Measurements from ENCODE around the gene CENPH.
"Not testable (repeated sequence)": the region's sequence is repeated elsewhere in the genome, so short reads cannot be mapped to it uniquely, and the experiment has no call there.

CENPH gene, protein sequence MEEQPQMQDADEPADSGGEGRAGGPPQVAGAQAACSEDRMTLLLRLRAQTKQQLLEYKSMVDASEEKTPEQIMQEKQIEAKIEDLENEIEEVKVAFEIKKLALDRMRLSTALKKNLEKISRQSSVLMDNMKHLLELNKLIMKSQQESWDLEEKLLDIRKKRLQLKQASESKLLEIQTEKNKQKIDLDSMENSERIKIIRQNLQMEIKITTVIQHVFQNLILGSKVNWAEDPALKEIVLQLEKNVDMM

DNA sequence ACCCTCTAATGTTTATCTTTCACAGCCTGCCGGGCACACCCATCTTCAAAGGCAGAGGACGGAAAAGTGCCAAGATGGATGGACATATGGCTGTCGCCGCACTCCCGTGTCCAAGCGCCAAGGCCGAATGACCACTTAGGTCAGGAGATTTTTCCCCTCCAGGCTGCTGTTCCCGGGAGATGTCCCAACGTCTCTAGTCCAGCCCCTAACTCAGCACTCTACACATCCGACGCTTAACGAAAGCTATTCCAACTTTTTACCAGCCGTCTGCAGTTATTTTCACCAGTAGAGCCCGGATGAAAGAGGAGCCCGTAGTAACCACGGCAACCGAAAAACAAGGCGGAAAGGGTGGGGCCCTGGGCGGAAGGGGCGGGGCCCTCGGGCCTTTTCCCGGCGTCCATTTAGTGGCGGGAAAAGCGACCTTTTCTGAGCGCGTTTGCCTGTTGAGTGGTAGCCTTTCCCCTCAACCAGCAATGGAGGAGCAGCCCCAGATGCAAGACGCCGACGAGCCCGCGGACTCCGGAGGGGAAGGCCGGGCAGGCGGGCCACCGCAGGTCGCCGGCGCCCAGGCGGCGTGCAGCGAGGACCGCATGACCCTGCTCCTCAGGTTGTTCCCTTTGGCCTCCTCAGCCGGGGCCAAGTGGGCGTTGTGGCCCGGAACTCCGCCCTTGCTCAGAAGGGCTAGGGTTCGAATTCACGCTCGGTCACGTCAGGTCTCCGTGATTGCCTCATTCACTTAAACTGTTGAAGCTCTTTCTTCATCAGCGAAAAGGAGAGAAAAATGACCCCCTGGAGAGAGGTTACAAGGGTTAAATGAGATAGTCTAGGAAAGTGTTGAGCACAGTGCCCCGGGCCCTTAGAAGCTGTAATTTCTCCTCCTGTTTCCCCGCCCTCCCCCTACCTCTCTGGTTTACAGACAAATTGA, at the start of gene CENPH:
CENPH (plus strand) TSS at position 422 of the 925 bp plus-strand sequence; CDS start at position 474, 52 bp downstream.
- ChIA-PET CTCF (interaction anchor here (0.6 to 2.3 kb wide), 4 partner anchors 96 to 272 kb away, joined by 3 to 11 read pairs (median 4); no protein-coding TSS in a partner anchor), POLR2A (ENCODE audit: low non-redundant PET) (interaction anchor here (0.6 to 1.2 kb wide), 2 partner anchors 15 to 96 kb away, joined by 3 to 4 read pairs; partner anchors contain the start of gene SLC30A5)
- peak; percentile 97 for DNase-seq (ENCODE audit: low spot score)
- no peak for TF ChIP-seq CTCF (conservative IDR thresholded peaks at IDR 0.05; ENCODE audit: low read depth)
- peak within 1 kb of the TSS; percentile 96 for H3K27ac ChIP-seq

GRCh38 chr5:69140239-69140638, 49.1 kb upstream of the CENPH start:
- H3K27ac ChIP-seq; DNase-seq (ENCODE audit: low spot score); POLR2A ChIA-PET (ENCODE audit: low non-redundant PET); CTCF ChIA-PET: not testable (repeated sequence)

DNA sequence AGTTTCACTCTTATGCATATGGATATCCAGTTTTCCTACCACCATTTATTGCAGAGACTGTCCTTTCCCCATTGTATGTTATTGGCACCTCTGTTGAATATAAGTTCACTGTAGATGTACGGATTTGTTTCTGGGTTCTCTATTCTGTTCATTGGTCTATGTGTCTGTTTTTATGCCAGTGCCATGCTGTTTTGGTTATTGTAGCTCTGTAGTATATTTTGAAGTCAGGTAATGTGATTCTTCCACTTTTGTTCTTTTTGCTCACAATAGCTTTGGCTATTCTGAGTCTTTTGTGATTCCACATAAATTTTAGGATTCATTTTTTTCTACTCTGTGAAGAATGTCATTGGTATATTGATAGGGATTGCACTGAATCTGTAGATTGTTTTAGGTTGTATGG, 48.6 kb upstream of the CENPH start:
- ChIA-PET CTCF (interaction anchor here (0.7 kb wide), 1 partner anchor 253 kb away, joined by 5 read pairs; no protein-coding TSS in a partner anchor), POLR2A (ENCODE audit: low non-redundant PET) (no interaction called here)
- H3K27ac ChIP-seq = no peak overlapping the region
- DNase-seq (ENCODE audit: low spot score) = no peak
- no peak for TF ChIP-seq CTCF (conservative IDR thresholded peaks at IDR 0.05; ENCODE audit: low read depth)

DNA sequence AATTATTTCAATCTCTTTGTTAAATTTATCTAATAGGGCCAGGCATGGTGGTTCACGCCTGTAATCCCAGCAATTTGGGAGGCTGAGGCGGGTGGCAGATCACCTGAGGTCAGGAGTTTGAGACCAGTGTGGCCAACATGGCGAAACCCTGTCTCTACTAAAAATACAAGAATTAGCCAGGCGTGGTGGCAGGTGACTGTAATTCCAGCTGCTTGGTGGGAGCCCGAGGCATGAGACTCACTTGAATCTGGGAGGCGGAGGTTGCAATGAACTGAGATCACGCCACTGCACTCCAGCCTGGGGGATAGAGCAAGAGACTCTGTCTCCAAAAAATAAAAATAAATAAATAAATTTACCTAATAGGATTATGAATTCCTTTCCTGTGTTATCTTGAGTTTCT, 40.8 kb upstream of the CENPH start:
- H3K27ac ChIP-seq; POLR2A ChIA-PET (ENCODE audit: low non-redundant PET); DNase-seq (ENCODE audit: low spot score); CTCF ChIA-PET: not testable (repeated sequence)

- no peak for DNase-seq (ENCODE audit: low spot score)
- ChIA-PET CTCF (no interaction called here), POLR2A (ENCODE audit: low non-redundant PET) (no interaction called here)
- no peak overlapping the region for H3K27ac ChIP-seq
- TF ChIP-seq CTCF (conservative IDR thresholded peaks at IDR 0.05; ENCODE audit: low read depth) = no peak
Measured at GRCh38 chr5:69148981-69149675, 40.3 kb upstream of the CENPH start.

DNA sequence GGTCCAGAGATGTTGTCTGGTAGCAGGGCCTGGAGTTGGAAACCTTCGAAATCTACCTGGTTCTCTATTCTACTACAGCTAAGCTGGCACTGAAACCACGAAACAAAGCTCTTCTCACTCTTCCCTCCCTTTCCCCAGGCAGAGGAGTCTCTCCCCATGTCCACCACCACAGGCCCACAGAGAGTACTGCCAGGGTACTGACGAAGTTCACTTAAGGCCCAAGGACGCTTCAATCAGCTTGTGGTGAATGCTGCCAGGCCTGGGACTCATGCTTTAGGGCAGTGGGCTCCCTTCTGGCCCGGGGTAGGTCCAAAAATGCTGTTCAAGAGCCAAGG, 39.7 kb upstream of the CENPH start:
- TF ChIP-seq CTCF (conservative IDR thresholded peaks at IDR 0.05; ENCODE audit: low read depth) = no peak
- ChIA-PET CTCF (no interaction called here), POLR2A (ENCODE audit: low non-redundant PET) (no interaction called here)
- H3K27ac ChIP-seq = no peak overlapping the region
- no peak for DNase-seq (ENCODE audit: low spot score)

GRCh38 chr5:69152731-69153130, 36.7 kb upstream of the CENPH start:
- DNase-seq (ENCODE audit: low spot score) = no peak
- no peak overlapping the region for H3K27ac ChIP-seq
- CTCF ChIA-PET = no interaction called here
- POLR2A ChIA-PET (ENCODE audit: low non-redundant PET) = no interaction called here
- TF ChIP-seq CTCF (conservative IDR thresholded peaks at IDR 0.05; ENCODE audit: low read depth) = no peak

All from RWPE1 (cell line).